HTERT RPE-1 (cell line): ENCODE results near the gene OGFRL1.

Source experiments
- in situ Hi-C: fragments of 300-500 bp; cut with MboI; formaldehyde crosslinking; loops from 4 replicates; pipeline ENCODE4 v1.14.3; 2020; ENCODE audit warnings: low sequenced_read_pairs

The OGFRL1 gene

GRCh38 chr6:71333050-71333449 is 44.4 kb downstream of the OGFRL1 start:
- in situ Hi-C loops: no loop called here

GRCh38 chr6:71333697-71334096 is 45.1 kb downstream of the OGFRL1 start:
- in situ Hi-C loops: no loop called here

GRCh38 chr6:71334768-71335167 is 46.2 kb downstream of the OGFRL1 start:
- in situ Hi-C loops: no loop called here

GRCh38 chr6:71335544-71335943 is 46.9 kb downstream of the OGFRL1 start:
- in situ Hi-C loops: no loop called here

GRCh38 chr6:71336901-71337300 is 48.3 kb downstream of the OGFRL1 start:
- in situ Hi-C loops: no loop called here

- in situ Hi-C loops: no loop called here
Measured at GRCh38 chr6:71338540-71339316, 50.1 kb downstream of the OGFRL1 start.

- in situ Hi-C loops: no loop called here
Measured at GRCh38 chr6:71342772-71343171, 54.2 kb downstream of the OGFRL1 start.

- in situ Hi-C loops: no loop called here
Measured at GRCh38 chr6:71345476-71346333, 57.1 kb downstream of the OGFRL1 start.

- in situ Hi-C loops: no loop called here
Measured at GRCh38 chr6:71346334-71346694, 57.7 kb downstream of the OGFRL1 start.

- in situ Hi-C loops: no loop called here
Measured at GRCh38 chr6:71347119-71347518, 58.5 kb downstream of the OGFRL1 start.

- in situ Hi-C loops: no loop called here
Measured at GRCh38 chr6:71349395-71349794, 60.8 kb downstream of the OGFRL1 start.

GRCh38 chr6:71349976-71350615 is 61.5 kb downstream of the OGFRL1 start:
- in situ Hi-C loops: no loop called here

GRCh38 chr6:71351190-71351589 is 62.6 kb downstream of the OGFRL1 start:
- in situ Hi-C loops: no loop called here
